ENCODE measurements around the gene CORO7.

GRCh38 chr16:4338125-4338582 is 78.2 kb downstream of the CORO7 start:
- TF ChIP-seq CTCF (IDR thresholded peaks at IDR 0.05) (no peak), ZFX (IDR thresholded peaks at IDR 0.05; ENCODE audit: borderline replicate concordance) (no peak)
